Colonic mucosa (tissue), 4 donors: ENCODE data around the gene LRRC8C. TPM values are rescaled to one million over a fixed set of nuclear protein-coding genes. Genes with fewer than 3 reads are reported as not detected.
A peak's percentile ranks its signal among the peaks of the same experiment; 100 is the strongest.

Experiments used
- DNase-seq: peaks from one replicate; pipeline ENCODE4 v3.0.0-alpha.2; 2020
- H3K27ac ChIP-seq: fragments of 200-600 bp; one replicate; pipeline ENCODE4 v1.8.0; 2021
- H3K27me3 ChIP-seq: fragments of 200-600 bp; one replicate; pipeline ENCODE4 v1.8.0; 2021
- H3K36me3 ChIP-seq: fragments of 200-600 bp; one replicate; pipeline ENCODE4 v1.8.0; 2021
- H3K4me1 ChIP-seq: fragments of 200-600 bp; one replicate; pipeline ENCODE4 v1.8.0; 2021; ENCODE audit warnings: mild to moderate bottlenecking
- H3K4me3 ChIP-seq: fragments of 200-600 bp; one replicate; pipeline ENCODE4 v1.8.0; 2021
- H3K9ac ChIP-seq, 2 donors: one replicate each; pipeline ENCODE4 v1.7.0; 2013; ENCODE audit warnings: control low read depth in 2 of 2, low read depth in 2 of 2, low read length in 2 of 2
- H3K9me3 ChIP-seq: fragments of 200-600 bp; one replicate; pipeline ENCODE4 v1.8.0; 2021
- CTCF ChIP-seq: fragments of 200-600 bp; IDR thresholded peaks from one replicate; pipeline ENCODE4 v1.8.0; 2022; ENCODE audit warnings: antibody characterized with exemption, mild to moderate bottlenecking
- intact Hi-C: fragments of 100-400 bp; cut with DNase I; formaldehyde crosslinking; loops from one replicate; pipeline ENCODE4 v1.14.1; 2022
- total RNA-seq, 2 donors: library from RNA; stranded (reverse); fragmentation: NEBNext Ultra II Directional in 1 of 2; extraction: Animal tissue kit (Norgen Biotek cat#: 25700) in 1 of 2; gene quantifications; one replicate each; pipeline ENCODE4 v1.2.1, GENCODE V29; 2021
- donor health status: healthy.
- donor health status: DM: no; HTN: no; CAD: no.
- donor health status: DM: no; HTN: no; CAD: no.

LRRC8C gene
- total RNA-seq, result 1 to 10 TPM; 1.2 to 3.3 TPM

- no peaks in the 10 kb centered on the region for H3K27me3 ChIP-seq
- H3K36me3 ChIP-seq, result no peaks in the 10 kb centered on the region
- peak; percentile 75 for DNase-seq
- H3K9me3 ChIP-seq, result no peaks in the 10 kb centered on the region
- H3K27ac ChIP-seq, result peak within 1 kb of the TSS; percentile 63
- no peak for TF ChIP-seq CTCF
- H3K9ac ChIP-seq, result peak within 1 kb of the TSS; percentile 73 to 91
- intact Hi-C loops, result loop anchor here (5.0 kb wide), 1 partner anchor 130 kb away; no protein-coding TSS in a partner anchor
- H3K4me3 ChIP-seq, result peak within 1 kb of the TSS; percentile 64
- no peaks in the 10 kb centered on the region for H3K4me1 ChIP-seq
Measured at GRCh38 chr1:89632657-89633247, at the start of gene LRRC8C. Gene LRRC8C, plus strand, starts transcription at chr1:89633120. Its CDS starts 53,354 bp downstream, at chr1:89686474.

GRCh38 chr1:89584211-89584610 is 48.7 kb upstream of the LRRC8C start:
- H3K36me3 ChIP-seq, result no peaks in the 10 kb centered on the region
- H3K4me1 ChIP-seq, result no peaks in the 10 kb centered on the region
- no peak overlapping the region for H3K4me3 ChIP-seq
- DNase-seq, result no peak
- TF ChIP-seq CTCF, result no peak
- no peaks in the 10 kb centered on the region for H3K27me3 ChIP-seq
- intact Hi-C loops, result no loop called here
- H3K9me3 ChIP-seq, result no peaks in the 10 kb centered on the region
- no peak overlapping the region for H3K27ac ChIP-seq
- H3K9ac ChIP-seq, result no peak overlapping the region

GRCh38 chr1:89584781-89585180 is 48.1 kb upstream of the LRRC8C start:
- no peaks in the 10 kb centered on the region for H3K4me1 ChIP-seq
- DNase-seq, result no peak
- no peak overlapping the region for H3K9ac ChIP-seq
- intact Hi-C loops, result no loop called here
- no peaks in the 10 kb centered on the region for H3K9me3 ChIP-seq
- no peak overlapping the region for H3K4me3 ChIP-seq
- H3K27me3 ChIP-seq, result no peaks in the 10 kb centered on the region
- TF ChIP-seq CTCF, result no peak
- H3K27ac ChIP-seq, result no peak overlapping the region
- H3K36me3 ChIP-seq, result no peaks in the 10 kb centered on the region

GRCh38 chr1:89587729-89588161 is 45.2 kb upstream of the LRRC8C start:
- Histone ChIP-seq H3K27ac (no peak overlapping the region), H3K4me3 (no peak overlapping the region), H3K9ac (no peak overlapping the region), H3K36me3 (no peaks in the 10 kb centered on the region), H3K9me3 (no peaks in the 10 kb centered on the region), H3K4me1 (no peaks in the 10 kb centered on the region), H3K27me3 (no peaks in the 10 kb centered on the region)
- intact Hi-C loops, result no loop called here
- DNase-seq, result no peak
- no peak for TF ChIP-seq CTCF

GRCh38 chr1:89588480-89588879 is 44.4 kb upstream of the LRRC8C start:
- Histone ChIP-seq H3K4me1 (no peaks in the 10 kb centered on the region), H3K9ac (no peak overlapping the region), H3K9me3 (no peaks in the 10 kb centered on the region), H3K4me3 (no peak overlapping the region), H3K27me3 (no peaks in the 10 kb centered on the region), H3K36me3 (no peaks in the 10 kb centered on the region), H3K27ac (no peak overlapping the region)
- TF ChIP-seq CTCF, result no peak
- DNase-seq, result no peak
- intact Hi-C loops, result no loop called here
